Measurements from ENCODE around the gene NCAPD2.

Gene NCAPD2

DNA sequence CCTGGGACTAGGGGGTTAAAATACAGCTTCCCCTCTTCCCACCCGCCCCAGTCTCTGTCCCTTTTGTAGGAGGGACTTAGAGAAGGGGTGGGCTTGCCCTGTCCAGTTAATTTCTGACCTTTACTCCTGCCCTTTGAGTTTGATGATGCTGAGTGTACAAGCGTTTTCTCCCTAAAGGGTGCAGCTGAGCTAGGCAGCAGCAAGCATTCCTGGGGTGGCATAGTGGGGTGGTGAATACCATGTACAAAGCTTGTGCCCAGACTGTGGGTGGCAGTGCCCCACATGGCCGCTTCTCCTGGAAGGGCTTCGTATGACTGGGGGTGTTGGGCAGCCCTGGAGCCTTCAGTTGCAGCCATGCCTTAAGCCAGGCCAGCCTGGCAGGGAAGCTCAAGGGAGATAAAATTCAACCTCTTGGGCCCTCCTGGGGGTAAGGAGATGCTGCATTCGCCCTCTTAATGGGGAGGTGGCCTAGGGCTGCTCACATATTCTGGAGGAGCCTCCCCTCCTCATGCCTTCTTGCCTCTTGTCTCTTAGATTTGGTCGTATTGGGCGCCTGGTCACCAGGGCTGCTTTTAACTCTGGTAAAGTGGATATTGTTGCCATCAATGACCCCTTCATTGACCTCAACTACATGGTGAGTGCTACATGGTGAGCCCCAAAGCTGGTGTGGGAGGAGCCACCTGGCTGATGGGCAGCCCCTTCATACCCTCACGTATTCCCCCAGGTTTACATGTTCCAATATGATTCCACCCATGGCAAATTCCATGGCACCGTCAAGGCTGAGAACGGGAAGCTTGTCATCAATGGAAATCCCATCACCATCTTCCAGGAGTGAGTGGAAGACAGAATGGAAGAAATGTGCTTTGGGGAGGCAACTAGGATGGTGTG lies 42.3 kb downstream of the NCAPD2 start:
- DNase-seq = peak; percentile 39

DNA sequence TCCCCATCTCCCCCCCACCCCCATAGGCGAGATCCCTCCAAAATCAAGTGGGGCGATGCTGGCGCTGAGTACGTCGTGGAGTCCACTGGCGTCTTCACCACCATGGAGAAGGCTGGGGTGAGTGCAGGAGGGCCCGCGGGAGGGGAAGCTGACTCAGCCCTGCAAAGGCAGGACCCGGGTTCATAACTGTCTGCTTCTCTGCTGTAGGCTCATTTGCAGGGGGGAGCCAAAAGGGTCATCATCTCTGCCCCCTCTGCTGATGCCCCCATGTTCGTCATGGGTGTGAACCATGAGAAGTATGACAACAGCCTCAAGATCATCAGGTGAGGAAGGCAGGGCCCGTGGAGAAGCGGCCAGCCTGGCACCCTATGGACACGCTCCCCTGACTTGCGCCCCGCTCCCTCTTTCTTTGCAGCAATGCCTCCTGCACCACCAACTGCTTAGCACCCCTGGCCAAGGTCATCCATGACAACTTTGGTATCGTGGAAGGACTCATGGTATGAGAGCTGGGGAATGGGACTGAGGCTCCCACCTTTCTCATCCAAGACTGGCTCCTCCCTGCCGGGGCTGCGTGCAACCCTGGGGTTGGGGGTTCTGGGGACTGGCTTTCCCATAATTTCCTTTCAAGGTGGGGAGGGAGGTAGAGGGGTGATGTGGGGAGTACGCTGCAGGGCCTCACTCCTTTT lies 43.1 kb downstream of the NCAPD2 start:
- DNase-seq = peak; percentile 37

DNA sequence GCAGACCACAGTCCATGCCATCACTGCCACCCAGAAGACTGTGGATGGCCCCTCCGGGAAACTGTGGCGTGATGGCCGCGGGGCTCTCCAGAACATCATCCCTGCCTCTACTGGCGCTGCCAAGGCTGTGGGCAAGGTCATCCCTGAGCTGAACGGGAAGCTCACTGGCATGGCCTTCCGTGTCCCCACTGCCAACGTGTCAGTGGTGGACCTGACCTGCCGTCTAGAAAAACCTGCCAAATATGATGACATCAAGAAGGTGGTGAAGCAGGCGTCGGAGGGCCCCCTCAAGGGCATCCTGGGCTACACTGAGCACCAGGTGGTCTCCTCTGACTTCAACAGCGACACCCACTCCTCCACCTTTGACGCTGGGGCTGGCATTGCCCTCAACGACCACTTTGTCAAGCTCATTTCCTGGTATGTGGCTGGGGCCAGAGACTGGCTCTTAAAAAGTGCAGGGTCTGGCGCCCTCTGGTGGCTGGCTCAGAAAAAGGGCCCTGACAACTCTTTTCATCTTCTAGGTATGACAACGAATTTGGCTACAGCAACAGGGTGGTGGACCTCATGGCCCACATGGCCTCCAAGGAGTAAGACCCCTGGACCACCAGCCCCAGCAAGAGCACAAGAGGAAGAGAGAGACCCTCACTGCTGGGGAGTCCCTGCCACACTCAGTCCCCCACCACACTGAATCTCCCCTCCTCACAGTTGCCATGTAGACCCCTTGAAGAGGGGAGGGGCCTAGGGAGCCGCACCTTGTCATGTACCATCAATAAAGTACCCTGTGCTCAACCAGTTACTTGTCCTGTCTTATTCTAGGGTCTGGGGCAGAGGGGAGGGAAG lies 43.9 kb downstream of the NCAPD2 start:
- peak; percentile 86 for DNase-seq

DNA sequence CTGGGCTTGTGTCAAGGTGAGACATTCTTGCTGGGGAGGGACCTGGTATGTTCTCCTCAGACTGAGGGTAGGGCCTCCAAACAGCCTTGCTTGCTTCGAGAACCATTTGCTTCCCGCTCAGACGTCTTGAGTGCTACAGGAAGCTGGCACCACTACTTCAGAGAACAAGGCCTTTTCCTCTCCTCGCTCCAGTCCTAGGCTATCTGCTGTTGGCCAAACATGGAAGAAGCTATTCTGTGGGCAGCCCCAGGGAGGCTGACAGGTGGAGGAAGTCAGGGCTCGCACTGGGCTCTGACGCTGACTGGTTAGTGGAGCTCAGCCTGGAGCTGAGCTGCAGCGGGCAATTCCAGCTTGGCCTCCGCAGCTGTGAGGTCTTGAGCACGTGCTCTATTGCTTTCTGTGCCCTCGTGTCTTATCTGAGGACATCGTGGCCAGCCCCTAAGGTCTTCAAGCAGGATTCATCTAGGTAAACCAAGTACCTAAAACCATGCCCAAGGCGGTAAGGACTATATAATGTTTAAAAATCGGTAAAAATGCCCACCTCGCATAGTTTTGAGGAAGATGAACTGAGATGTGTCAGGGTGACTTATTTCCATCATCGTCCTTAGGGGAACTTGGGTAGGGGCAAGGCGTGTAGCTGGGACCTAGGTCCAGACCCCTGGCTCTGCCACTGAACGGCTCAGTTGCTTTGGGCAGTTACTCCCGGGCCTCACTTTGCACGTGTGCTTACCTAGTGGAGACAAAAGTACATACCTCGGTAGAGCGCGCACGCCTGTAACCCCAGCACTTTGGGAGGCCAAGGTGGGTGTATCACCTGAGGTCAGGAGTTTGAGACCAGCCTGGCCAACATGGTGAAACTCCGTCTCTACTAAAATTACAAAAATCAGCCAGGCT lies 44.8 kb downstream of the NCAPD2 start:
- no peak for DNase-seq

DNA sequence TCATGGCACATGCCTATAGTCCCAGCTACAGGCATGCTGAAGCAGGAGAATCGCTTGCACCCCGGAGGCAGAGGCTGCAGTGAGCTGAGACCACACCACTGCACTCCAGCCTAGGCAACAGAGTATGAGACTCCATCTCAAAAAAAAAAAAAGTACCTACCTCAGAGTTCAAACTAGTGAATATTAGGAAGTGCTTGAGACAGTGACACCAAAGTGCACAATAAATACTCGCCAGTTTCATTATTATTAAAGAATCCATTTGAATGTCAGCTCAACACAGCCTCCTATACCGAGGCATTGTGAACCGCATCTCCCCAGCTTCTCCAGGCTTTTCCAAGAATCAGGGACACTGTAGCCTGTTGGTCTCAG lies 45.4 kb downstream of the NCAPD2 start:
- DNase-seq = no peak

DNA sequence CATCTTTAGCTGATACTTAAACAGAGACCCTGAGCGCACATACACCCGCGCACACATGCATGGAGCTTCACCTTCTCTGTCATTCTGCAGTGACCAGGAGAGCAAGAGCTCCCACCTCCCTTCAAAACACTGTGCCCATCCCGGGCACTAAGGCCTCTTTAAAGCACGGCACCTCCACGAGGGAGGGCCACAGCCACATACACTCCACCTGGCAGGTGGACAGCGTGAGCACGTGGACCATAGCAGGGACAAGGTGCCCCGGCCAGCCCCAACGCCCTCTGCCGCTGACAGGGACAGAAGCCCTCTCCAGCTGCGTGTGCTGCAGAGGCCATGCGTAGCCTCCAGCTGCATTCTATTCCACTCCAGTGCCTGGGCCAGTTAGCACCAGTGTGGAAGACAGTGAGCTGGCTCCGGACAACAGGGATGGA lies 45.8 kb downstream of the NCAPD2 start:
- DNase-seq = no peak

DNA sequence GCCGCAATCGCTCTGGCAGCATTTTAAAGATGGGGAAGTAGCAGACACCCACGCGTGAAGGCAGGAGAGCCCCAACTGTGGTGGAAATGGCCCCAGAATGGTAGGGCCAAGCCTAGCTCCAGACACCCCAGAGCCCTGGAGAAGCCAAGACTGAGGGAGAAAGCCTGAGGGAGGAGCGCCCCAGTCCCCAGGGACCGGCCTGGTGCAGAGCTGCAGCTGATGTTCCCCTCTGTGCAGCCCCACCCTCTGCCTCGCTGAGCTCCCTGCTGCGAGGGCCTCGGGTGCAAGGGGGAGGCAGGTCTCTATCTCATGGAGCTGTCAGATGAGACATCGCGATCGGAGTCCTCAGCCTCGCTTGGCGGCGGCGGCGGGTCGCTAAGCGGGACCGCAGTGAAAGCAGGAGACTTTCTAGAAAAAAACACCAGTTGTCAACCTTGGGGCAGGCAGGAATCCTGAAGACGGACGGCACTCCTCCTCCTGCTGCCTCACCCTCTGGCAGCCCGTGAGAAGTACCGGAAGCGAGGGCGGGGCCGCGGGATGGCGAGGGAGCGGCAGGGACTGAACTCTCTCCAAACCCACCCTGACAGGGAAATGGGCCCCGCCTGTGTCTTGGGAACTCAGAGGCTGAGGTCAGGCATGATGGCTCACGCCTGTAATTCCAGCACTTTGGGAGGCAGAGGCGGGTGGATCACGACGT lies 46.4 kb downstream of the NCAPD2 start:
- DNase-seq = peak; percentile 54

DNA sequence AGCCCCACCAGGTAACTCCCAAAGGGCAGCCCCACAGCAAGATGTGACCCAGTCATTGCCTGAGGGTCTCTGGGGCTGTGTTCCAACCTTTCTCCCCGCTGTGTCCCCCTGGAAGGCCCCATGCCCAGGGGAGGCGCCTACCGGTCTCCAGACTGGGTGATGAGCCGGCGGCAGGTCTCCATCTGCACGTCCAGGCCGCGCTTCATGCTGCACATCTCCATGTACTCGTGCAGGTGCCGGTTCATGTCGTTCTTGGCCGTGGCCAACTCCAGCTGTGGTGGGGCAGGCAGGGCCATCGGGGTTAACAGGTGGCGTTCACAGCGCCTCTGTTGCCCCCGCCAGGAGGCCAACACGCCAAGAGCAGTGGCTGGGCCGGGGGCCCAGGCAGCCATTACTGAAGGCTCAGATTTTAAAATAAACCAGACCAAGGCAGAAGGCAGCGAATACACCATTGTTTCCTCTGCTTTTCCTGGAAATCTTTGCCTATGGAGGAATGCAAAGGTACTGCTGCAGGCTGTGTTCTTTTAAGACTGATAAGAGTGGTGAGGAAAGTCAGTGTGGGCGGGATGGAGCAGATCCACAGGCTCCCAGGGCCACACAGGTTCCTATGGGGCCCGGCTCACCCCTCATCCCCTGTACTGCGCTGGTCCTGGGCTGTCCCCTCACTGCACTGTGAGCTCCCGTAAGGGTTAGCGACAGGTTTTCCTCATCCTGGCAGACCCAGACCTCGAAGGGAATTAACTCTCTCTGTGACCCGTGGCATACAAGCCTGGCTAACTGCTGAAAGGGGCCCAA lies 47.7 kb downstream of the NCAPD2 start:
- no peak for DNase-seq

DNA sequence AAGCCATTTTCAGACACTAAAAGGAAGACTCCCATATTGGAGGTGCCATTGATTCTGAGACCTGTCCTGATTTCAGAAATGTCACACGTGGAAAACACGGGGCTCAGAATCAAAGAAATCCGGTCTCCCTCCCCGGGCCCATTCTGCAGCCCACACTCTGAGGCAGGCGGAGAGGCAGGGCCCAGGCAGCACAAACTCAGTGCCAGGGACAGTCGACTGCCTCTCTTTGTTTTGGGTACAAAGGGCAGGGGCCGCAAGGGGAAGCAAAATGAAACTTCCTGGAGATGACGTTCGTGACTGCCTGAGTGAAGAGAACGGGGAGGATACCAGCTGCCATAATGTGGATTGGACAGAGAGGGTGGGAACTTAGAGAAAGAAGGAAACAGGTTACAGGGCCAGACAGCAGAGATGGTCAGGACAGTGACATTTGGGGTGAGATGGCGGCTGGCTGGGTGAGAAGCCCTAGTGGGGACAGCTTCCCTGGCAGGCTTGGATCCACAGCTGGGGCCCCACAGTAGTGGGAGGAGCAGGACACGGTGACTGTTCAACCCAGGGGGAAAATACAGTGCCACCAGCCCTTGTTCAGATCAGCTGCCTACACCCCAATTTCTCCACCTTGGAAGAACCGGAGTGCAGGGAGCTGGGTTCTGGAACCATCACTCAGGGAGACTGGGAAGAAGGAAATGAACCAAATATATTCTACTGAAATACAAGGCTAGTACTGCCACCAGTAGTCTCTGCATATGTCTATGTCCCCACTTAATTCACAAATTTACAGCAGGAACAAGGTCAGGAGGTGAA lies 48.5 kb downstream of the NCAPD2 start:
- no peak for DNase-seq

DNA sequence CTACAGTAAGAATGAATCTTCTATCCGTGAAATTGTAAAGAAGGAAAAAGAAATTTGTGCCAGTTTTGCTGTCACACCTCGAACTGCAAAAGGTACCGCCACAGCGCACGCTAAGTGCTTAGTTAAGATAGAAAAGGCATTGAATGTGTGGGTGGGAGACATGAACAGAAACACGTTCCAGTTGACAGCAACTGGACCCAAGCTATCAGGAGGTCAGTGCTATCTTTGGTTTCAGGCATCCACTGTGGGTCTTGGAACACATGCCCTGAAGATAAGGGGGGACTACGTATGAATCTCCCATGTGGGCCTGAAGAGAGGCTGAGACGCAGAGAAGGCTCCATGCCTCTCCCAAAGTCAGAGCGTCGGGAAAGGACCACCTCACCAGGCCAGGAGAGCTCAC lies 52.1 kb downstream of the NCAPD2 start:
- DNase-seq = no peak

DNA sequence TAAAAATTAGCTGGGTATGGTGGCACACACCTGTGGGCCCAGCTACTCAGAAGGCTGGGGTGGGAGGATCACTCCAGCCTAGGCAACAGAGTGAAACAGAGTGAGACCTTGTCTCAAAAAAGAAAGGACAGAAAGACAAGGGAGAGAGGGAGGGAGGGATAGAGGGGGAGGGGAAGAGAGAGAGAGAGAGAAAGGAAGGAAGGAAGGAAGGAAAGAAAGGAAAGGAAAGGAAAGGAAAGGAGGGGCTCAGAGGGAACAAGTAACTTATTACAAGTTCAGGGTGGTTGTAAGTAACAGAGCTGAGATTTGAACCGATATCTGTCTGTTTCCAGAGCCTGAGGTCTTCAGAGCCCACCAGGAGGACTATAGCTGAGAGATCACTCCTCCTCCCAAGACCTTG lies 53.7 kb downstream of the NCAPD2 start:
- DNase-seq = no peak

DNA sequence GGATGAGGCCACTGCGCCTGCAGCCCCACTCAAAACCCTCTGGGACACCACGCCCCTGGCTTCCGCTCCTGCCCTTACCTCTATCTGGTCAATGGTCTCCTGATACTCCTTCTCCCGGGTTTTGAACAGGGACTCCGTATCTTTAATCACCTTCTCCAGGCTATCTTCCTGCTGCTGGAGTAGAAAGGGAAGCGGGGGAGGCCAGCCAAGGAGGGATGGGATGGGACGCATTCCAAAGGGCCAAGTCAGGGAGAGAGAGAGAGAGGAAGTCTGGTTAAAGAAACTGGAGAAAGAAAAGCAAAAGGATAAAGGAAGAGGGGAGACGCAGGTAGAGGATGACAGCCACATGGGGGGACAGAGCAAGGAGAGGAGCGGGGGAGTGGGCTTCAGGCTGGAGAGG lies 54.1 kb downstream of the NCAPD2 start:
- DNase-seq = no peak

DNA sequence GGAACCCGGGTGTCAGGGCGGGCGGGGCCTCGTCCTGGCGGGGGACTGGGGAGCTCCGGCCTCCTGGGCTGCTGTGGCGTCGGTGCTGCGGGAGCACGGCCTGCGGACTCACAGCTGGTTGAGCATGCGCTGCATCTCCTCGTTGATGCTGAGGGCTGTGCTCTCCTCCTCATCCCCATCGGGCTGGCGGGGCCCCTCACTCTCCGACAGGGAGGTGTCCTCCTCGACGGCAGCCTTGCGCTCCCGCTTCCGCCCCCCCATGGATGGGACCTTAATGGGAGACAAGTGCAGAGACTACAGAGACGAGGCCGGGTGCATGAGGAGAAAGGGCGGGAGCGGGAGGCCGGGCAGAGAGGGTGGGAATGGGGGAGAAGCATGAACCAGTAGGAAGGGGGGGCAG lies 54.7 kb downstream of the NCAPD2 start:
- DNase-seq = no peak

DNA sequence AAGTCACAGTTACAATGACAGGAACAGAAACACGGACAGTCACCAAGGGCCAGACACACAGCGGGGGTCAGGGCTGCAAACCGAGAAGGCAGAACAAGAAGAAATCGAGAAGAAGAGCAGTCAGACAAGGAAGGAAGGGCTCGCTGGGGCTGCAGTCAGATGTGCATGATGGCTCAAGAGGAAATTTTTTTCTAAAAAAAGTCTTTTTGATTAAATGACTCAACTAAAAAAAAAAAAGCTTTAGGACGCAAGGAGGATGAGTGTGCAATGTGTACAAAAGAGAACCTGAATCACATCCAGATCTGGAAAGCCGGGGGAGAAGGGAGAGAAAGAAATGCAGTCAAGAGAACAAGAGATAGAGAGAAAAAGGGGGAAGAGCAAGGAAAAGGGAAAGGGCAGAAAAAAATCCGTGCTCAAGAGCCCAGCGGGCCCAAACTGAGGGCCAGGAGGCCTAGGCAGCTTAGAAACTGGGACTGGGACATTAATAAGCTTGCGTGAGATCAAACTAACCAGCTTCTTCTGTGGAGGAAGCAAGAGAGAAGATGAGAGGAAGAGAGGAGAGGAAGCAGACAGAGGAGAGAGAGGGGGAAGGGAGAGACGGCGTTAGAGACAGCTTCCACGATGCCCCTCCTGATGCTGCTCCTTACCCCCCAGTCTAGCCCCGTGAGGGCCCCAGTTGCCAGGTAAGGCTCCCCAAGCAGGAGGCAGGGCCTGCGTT lies 55.2 kb downstream of the NCAPD2 start:
- DNase-seq = no peak

DNA sequence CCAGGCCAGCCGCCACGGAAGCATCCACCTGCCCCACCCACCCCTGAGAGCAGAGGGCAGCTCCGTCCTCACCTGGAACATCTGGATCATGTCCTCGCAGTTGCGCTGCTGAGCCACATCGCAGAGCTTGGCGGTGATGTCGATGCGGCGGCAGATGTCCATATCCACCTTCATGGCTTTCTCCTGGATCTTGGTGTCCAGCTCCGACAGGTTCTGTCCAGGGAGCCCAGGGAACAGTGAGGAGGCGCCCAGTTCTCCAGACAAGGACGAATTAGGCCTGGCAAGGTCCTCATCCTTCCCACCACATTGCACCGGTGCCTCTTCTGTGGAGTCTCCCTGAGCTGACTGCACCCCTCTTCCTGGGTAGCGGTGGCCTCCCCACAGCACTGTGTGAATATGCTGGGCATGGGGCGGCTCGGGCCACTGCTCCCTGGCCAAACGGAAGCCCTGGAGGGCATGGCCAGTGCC lies 55.8 kb downstream of the NCAPD2 start:
- no peak for DNase-seq

DNA sequence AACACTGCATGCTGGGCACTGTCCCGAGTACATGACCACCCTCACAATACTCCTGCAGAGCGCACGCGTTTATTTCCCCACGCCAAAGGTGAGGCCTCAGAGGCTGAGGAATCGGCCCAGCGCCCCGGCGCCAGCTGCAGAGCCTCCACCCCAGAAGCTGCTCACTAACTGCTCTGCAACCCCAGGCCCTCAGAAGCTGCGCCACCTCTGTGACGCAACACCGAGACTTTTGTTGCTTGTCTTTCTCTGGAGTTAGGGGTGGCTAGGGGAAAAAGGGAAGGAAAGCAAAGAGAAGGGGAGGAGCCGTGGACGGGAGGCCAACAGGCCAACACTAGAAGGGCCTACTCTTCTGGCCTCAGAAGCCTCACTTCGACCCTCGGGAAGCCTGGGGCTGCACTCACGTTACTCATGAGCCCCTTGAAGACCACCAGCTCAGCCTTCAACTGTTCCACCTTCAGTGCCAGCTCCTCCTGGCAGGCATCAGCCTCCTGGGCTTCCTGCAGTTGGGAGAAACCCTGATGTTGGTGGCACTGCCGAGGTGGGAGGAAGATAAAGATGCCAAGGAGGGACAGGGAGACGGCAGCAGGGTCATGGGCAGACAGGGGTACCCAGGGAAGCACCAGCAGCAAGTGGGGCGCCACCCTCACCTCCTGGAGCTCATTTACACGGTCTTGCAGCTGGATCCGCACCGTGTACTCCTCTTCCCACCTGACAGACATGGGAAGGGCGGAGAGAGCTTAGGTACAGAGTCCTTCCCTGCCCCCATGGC lies 56.6 kb downstream of the NCAPD2 start:
- no peak for DNase-seq

DNA sequence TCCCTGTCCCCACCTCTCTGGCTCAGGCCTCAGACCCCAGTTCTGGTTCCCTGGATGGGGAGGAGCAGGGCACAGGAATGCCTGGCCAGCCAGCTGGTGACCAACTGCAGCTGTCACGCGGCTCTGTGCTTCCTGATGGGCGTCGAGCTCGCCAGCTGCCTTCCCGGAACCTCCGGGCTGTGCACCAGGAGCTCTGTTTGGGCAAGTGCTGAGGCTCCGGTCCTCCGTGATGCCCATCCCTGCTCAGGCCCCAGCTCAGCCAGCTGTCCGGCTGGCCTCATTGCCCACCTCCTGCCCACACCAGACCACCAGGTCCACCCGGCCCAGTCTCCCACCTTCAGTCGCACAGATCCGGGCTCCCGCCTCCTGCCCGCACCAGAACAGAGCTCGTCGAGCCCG lies 57.2 kb downstream of the NCAPD2 start:
- DNase-seq = no peak

DNA sequence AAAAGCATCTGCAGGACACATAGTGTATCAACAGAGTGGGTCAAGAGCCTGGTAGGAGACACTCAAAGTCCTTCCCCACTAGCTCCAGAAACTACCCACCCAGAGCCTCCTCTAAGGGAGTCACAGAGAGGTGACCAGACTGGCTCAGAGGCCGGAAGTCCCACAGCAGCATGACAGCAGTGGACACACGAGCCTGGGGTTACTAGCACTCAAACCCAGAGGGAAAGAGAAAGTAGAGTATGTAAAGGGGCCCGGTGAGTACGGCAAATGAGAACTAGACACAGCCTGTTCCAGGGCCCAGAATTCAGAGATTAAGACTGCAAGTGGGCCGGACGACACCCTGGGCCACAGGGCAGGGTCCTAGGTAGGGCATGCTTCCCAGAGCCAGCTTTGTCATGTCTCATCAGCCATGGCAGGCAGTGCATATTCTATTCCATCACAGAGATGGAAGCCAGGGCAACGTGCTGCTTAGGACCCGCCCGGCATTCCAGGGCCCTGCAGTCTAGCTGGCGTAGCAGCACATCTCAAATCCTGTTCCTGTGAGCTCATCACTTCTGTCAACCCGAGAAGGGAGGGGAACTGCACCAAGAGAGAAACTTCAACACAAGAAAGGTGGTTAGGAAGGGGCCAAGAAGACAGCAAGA lies 57.7 kb downstream of the NCAPD2 start:
- DNase-seq = no peak
